Fibroblast of lung (primary cell): Measurements from ENCODE around the gene ARL6.

Experiments used
- CTCF ChIP-seq, 2 donors: IDR thresholded peaks in 1 of 2; conservative IDR thresholded peaks in 1 of 2; 1 replicate in 1 of 2; 2 replicates in 1 of 2; pipeline ENCODE4 v1.5.1; 2011 to 2012; ENCODE audit warnings: low read length in 2 of 2, control low read depth in 1 of 2, inconsistent platforms in 1 of 2, low read depth in 1 of 2, mild to moderate bottlenecking in 1 of 2
- EZH2 ChIP-seq: IDR thresholded peaks from 2 replicates; pipeline ENCODE4 v1.5.1; 2012; ENCODE audit warnings: low read length, control low read depth, mild to moderate bottlenecking; ENCODE audit errors: missing control alignments

GRCh38 chr3:97841956-97842355, 77.4 kb downstream of the ARL6 start:
- no peak for TF ChIP-seq CTCF (conservative IDR thresholded peaks at IDR 0.05 in 1 of 2, IDR thresholded peaks at IDR 0.05 in 1 of 2; ENCODE audit: low read depth in 1 of 2, low read length in 2 of 2)
- TF ChIP-seq EZH2 = no peak
